Colonic mucosa (tissue), 4 donors: ENCODE results near the gene ZNF341. TPM values are rescaled to one million over a fixed set of nuclear protein-coding genes. Genes with fewer than 3 reads are reported as not detected.
A peak's percentile ranks its signal among the peaks of the same experiment; 100 is the strongest.

Experiments used
- DNase-seq: peaks from one replicate; pipeline ENCODE4 v3.0.0-alpha.2; 2020
- H3K27ac ChIP-seq: fragments of 200-600 bp; one replicate; pipeline ENCODE4 v1.8.0; 2021
- H3K27me3 ChIP-seq: fragments of 200-600 bp; one replicate; pipeline ENCODE4 v1.8.0; 2021
- H3K36me3 ChIP-seq: fragments of 200-600 bp; one replicate; pipeline ENCODE4 v1.8.0; 2021
- H3K4me1 ChIP-seq: fragments of 200-600 bp; one replicate; pipeline ENCODE4 v1.8.0; 2021; ENCODE audit warnings: mild to moderate bottlenecking
- H3K4me3 ChIP-seq: fragments of 200-600 bp; one replicate; pipeline ENCODE4 v1.8.0; 2021
- H3K9ac ChIP-seq, 2 donors: one replicate each; pipeline ENCODE4 v1.7.0; 2013; ENCODE audit warnings: control low read depth in 2 of 2, low read depth in 2 of 2, low read length in 2 of 2
- H3K9me3 ChIP-seq: fragments of 200-600 bp; one replicate; pipeline ENCODE4 v1.8.0; 2021
- CTCF ChIP-seq: fragments of 200-600 bp; IDR thresholded peaks from one replicate; pipeline ENCODE4 v1.8.0; 2022; ENCODE audit warnings: antibody characterized with exemption, mild to moderate bottlenecking
- intact Hi-C: fragments of 100-400 bp; cut with DNase I; formaldehyde crosslinking; loops from one replicate; pipeline ENCODE4 v1.14.1; 2022
- total RNA-seq, 2 donors: library from RNA; stranded (reverse); fragmentation: NEBNext Ultra II Directional in 1 of 2; extraction: Animal tissue kit (Norgen Biotek cat#: 25700) in 1 of 2; gene quantifications; one replicate each; pipeline ENCODE4 v1.2.1, GENCODE V29; 2021
- donor health status: healthy.
- donor health status: DM: no; HTN: no; CAD: no.
- donor health status: DM: no; HTN: no; CAD: no.

The ZNF341 gene
- total RNA-seq, 2 donors from 2014 or later: 2.7 to 6.1 TPM

- H3K4me1 ChIP-seq: peaks cover 35% of the 10 kb centered on the region
- intact Hi-C loops: no loop called here
- DNase-seq: no peak
- no peaks in the 10 kb centered on the region for H3K27me3 ChIP-seq
- H3K36me3 ChIP-seq: no peaks in the 10 kb centered on the region
- H3K4me3 ChIP-seq: no peak overlapping the region
- H3K27ac ChIP-seq: peak overlapping the region; percentile 30
- peak overlapping the region in 1 of 2 donors; percentile 73 for H3K9ac ChIP-seq
- TF ChIP-seq CTCF: no peak
- H3K9me3 ChIP-seq: no peaks in the 10 kb centered on the region
Measured at GRCh38 chr20:33837096-33837830, 105.5 kb downstream of the ZNF341 start.

- Histone ChIP-seq H3K27me3 (no peaks in the 10 kb centered on the region), H3K9me3 (no peaks in the 10 kb centered on the region), H3K4me1 (peaks cover 45% of the 10 kb centered on the region), H3K4me3 (no peak overlapping the region), H3K36me3 (no peaks in the 10 kb centered on the region), H3K9ac (peak overlapping the region in 1 of 2 donors; percentile 73), H3K27ac (peak overlapping the region; percentile 42)
- intact Hi-C loops: no loop called here
- no peak for TF ChIP-seq CTCF
- no peak for DNase-seq
Measured at GRCh38 chr20:33838035-33838864, 106.5 kb downstream of the ZNF341 start.

- no peak for TF ChIP-seq CTCF
- intact Hi-C loops: no loop called here
- Histone ChIP-seq H3K9me3 (no peaks in the 10 kb centered on the region), H3K36me3 (no peaks in the 10 kb centered on the region), H3K4me3 (no peak overlapping the region), H3K4me1 (peaks cover 56% of the 10 kb centered on the region), H3K27ac (peak overlapping the region; percentile 42), H3K9ac (peak overlapping the region in 1 of 2 donors; percentile 73), H3K27me3 (no peaks in the 10 kb centered on the region)
- DNase-seq: peak; percentile 60
Measured at GRCh38 chr20:33839591-33839990, 107.8 kb downstream of the ZNF341 start.

GRCh38 chr20:33840160-33840559 lies 108.4 kb downstream of the ZNF341 start:
- Histone ChIP-seq H3K9ac (no peak overlapping the region), H3K36me3 (no peaks in the 10 kb centered on the region), H3K27ac (no peak overlapping the region), H3K27me3 (no peaks in the 10 kb centered on the region), H3K9me3 (no peaks in the 10 kb centered on the region), H3K4me1 (peaks cover 56% of the 10 kb centered on the region), H3K4me3 (no peak overlapping the region)
- intact Hi-C loops: no loop called here
- DNase-seq: no peak
- TF ChIP-seq CTCF: no peak

GRCh38 chr20:33840759-33841435 lies 109.1 kb downstream of the ZNF341 start:
- peaks cover 56% of the 10 kb centered on the region for H3K4me1 ChIP-seq
- H3K36me3 ChIP-seq: no peaks in the 10 kb centered on the region
- no peak for DNase-seq
- no peaks in the 10 kb centered on the region for H3K9me3 ChIP-seq
- intact Hi-C loops: no loop called here
- H3K27ac ChIP-seq: no peak overlapping the region
- H3K4me3 ChIP-seq: no peak overlapping the region
- no peak for TF ChIP-seq CTCF
- H3K27me3 ChIP-seq: no peaks in the 10 kb centered on the region
- H3K9ac ChIP-seq: peak overlapping the region in 1 of 2 donors; percentile 29
